NCI-H187 (cell line): Measurements from ENCODE around the gene PIGO.

ENCODE experiments used
- DNase-seq, 2 experiments: peaks; one replicate each; lab custom pipeline; 2025; lab: John Stamatoyannopoulos, UW

The PIGO gene

DNA sequence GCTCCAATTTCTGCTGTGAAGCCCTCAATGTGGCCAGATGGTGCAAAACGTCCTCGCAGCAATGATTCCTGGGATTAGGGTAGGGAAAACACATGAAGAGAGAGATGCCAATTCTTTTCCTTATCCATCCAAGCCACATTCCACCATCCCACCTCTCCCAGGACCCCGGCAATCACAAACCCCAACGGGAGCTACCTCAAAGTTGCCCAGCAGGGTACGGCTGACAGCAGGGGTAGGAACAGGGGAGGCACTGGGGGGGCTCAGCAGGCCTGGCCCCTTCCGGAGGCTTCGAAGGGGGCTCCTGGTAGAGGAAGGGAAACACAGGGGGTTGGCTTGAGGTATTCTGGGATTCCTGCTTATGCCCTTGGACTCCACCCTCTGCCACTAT is 9.9 kb upstream of the PIGO start:
- no peak for DNase-seq

DNA sequence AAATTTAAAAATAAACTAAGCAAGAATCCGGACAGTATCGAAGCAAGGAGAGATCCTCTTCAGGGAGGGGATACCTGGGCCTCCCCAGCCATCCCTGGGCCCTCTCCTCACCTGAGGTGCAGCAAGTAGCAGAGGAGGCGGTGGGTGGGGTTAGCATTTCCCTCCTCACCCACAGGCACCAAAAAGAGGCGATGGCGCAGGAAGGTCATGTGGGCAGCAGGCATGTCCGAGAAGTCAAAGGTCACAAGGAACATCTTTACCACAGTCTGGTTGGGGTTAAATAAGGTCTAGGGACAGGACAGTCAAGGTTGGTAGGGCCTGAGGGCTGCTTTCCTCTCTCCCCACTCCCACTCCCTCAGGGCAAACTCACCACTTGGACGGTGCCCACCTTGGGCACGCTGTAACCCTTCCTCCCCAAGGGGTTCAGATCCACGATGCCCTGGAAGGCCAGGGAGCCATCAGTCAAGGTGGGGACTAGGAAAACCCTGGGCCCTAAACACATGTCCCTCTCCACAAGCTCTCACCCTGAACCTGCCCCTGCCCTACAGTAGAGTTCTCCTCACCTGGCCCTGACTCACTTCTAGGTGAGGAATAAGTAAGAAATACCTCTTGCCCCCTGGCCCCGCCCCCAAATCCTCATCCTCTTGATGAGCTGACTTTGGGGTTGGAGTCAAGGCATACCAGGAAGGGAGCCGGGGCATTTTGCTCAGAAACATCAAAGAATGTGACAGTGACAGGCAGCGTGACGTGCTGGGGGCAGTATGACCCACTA is 9.4 kb upstream of the PIGO start:
- no peak for DNase-seq

DNA sequence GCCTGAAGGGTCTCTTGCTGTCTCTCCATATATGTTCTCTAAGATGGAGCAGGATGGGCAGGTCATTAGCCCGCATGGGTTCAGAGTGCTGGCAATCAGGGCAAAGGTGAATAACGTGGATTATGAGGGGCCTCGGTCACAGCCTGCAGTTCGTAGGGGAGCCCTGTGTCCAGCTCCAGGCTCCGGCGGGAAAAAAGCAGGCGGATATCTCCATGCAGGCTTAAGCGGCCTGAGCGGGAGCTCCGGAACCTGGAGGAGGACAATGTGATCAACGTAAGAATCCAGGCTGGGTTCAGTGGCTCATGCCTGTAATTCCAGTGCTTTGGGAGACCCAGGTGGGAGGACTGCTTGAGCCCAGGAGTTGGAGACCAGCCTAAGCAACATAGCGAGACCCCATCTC is 8.7 kb upstream of the PIGO start:
- DNase-seq, result no peak

DNA sequence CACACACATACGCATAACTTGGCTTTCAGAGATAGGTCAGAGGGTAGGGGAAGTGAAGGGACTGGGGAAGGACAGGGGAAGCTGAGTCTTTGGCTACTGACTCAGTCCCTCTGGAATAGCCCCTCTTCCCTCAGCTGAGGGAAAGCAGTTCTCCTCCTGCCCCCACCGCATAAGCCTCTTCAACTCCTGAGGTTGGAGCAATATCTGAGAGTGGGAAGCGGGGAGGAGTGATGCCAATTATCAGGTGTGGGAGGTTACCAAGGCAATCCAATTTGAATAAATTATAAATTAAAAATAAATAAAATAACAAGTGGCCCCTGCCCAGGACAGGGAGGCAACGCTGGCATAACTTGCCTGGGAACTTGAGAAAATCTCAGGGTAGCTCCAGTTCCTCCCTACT is 8.2 kb upstream of the PIGO start:
- no peak for DNase-seq

DNA sequence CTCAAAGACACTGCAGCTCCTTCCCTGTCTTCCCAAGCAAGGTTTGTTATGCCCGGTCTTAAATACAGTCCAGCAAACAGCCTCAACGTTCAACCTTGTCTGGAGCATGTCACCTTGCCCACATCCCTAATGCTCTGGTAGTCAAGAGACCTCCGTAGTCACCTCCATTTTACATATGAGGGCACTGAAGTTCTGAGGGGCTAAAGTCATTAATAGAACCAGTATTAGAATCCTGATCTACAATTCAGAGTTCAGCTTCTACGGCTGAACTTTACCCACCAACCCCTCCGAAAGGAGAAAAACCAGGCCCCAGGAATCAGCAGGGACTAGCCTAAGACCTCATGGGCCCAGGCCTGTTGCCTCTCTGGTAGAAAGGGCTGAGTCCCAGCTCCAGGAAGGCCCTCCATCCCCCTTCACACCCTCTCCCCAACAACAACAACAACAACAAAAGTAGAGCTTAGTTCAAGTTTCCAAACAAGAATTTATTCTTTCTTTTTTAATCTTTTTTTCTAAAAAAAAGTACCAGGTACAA is 7.3 kb upstream of the PIGO start:
- DNase-seq, result no peak

DNA sequence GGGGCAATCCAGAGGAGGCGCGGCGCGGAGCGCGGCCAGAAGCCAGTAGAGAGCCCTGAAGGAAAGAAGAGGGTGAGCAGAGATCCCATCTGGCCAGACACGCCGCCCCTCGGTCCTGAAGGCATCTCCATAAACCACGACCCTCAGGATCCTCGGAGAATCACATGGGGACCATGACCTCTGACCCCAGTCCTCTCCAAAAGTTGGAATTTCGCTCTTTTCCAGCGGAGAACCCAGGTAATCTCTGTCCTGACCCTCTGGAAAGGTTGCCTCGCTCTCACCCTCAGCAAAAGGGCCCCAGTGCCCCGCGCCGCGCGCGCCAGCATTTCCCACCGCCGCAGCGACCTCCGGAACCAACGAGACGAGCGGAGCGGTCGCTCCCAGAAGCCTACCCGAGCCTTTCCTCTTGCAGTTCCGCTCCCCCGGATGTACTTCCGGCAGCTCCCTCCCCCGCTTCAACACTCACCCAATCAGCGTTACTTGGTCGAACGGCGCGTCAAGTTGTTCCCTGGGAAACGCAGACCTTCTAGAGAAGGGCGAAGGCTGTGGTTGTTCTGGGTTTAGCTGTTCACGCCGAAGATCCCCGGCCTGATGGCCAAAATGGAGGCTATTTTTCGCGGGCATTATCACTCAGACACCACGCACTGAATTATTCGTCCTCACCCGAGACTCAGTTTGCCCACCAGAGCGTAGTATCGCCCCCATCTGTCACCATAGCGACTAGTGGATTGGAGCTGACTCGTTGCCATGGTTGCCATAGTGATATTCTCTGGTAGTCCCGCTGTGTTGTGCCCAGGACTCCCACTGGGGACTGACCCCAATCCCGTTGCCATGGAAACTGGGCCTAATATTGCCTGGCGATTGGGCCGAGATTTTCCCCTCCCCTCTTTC is 6.6 kb upstream of the PIGO start, which contains the start of gene STOML2:
TSS of gene STOML2 (minus strand) at position 363 of the 891 bp plus-strand sequence. CDS start at position 326, 37 bp downstream.
- DNase-seq, result peak; percentile 40 to 62

DNA sequence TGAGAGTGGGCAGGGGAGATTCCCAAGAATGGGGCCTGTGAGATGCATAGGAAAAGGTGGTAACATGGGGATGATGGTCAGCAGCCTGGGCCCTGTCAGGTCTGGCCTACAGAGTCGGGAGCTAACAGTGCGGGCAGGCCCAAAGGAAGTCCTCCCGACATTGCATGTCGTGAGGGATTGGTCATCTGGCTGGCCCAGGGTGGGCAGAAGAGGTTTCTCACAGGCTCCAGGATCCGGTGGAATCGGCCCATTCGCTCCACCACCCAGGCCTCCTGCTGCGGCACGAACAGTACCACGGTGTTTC is 6.0 kb upstream of the PIGO start:
- no peak for DNase-seq

DNA sequence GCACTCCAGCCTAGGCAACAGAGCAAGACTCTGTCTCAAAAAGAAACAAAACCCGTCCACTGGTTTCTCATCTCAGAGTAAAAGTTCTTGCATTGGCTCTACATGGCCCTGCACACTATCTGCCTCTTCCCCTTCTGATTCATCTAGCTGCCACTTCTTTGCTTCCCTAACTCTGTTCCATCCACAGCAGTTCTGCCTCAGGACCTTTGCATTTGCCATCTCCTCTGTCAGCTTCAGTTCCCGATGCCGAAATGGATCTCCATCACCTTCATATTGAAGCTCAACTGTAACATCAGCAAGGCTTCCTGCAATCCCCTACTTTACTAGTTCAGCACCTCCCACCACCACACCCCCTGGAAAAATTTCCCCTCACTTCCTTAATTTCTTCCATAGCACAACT is 1.2 kb upstream of the PIGO start:
- DNase-seq, result no peak

DNA sequence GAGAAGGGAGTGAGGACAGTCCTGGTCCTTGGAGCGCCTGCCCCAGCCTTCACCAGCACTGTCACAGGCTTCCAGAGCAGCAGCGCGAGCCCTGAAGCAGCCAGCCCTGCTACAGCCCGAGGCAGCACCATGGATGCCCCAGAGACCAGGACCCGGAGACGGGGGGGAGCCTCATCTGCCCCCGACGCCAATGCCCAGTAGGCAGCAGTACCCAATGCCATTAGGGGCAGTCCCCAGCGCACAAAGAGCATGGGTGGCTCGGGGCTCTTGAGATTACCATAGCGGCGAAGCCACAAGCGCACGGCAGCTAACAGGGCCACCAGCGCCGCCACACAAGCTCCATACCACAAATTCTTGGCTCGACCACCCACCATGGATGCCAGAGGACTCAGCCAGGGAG is 4.9 kb downstream of the PIGO start:
- DNase-seq, result no peak

DNA sequence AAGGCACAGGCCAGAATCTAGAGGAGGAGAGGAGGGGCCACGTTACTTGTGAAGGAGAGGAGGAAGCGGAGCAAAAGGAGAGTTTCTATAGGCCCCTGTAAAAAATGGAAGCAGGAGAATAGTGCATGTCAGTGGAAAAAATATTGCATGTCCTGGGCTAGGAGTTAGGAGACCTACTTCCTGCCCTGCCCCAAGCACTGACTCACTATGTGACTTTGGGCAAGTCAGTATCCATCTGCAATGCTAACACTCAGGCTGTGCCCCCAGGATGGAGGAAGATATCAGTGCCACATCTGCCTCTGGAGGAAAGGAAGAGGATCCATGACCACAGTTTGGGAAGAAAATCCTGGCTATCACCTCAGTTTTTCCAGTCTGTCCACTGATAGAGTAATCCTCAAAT is 7.0 kb downstream of the PIGO start:
- DNase-seq, result no peak

DNA sequence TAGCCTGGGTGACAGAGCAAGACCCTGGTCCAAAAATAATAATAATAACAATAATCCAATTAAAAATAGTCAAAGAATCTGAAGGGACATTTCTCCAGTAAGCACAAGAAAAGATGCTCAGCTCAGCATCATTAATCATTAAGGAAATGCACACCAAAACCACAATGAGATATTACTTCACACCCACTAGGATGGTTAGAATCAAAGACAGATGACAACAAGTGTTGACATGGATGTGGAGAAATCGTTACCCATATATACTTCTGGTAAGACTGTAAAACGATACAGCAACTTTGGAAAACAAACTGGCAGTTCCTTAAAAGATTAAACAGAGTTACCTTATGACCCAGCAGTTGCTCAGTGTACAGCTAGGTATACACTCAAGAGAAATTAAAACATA is 11.3 kb downstream of the PIGO start:
- DNase-seq, result no peak

DNA sequence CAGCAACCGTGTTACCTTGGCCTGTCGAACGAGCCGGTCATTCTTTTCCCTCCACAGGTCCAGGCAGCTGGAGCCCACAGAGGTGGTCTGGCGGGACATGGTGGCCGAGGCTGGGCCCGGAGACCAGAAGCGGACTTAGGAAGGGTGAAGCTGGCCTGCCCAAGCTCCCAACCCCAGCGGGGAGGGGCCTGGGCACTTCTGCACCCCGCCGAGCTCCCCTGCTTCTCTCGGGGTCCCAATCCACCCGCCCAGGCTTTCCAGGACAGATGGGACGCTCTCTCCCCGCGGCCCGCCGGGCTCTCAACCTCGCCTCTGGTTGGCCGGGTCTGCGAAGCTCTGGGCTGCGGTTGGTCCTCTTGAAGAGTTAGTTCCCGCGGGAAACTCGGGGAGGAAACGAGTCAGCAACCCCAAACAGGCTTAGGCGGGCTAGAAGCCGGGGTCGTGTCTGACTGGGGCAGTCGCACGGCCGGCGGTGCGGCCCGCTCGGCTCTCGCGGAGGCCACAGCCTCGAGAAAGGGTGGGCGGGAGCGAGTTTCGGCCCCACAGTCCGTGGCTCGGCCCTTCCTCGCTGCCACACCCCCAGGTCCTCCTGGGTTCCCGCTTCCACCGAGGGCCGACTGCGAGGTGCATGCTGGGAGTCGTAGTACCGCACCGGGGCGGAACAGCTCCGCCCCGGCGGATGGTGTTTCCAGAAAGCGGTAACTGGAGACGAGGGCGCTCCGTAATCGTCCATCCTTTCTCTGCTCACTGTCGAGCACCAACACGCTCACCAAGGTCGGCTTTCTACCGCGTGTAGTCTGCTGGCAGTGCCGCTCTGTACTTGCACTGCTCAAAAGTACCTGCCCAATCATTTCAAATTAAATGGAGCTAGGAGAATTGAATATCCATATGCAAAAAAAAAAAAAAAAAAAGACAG is 16.7 kb downstream of the PIGO start, which contains the start of gene FANCG:
TSS of gene FANCG (minus strand) at position 517 of the 916 bp plus-strand sequence. CDS start at position 99, 418 bp downstream.
- peak; percentile 68 to 72 for DNase-seq

DNA sequence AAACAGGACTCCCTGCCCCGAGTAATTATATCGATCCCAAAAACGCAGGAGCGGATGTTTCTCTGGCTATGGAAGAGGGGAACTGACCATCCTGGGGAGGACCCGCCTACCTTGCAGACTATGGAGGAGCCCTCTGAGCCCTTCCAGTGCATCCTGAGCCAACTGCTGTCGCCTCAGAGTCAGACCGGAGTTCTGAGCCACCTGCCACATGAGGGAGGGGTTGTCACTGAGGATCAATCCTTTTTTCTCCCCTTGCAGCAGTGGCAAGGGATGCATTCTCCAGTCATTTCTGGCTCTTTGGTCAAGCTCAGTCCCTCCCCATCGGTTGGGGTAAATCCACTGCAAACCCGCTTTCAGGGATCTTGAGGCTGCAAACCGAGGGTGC is 17.4 kb downstream of the PIGO start:
- DNase-seq, result no peak

DNA sequence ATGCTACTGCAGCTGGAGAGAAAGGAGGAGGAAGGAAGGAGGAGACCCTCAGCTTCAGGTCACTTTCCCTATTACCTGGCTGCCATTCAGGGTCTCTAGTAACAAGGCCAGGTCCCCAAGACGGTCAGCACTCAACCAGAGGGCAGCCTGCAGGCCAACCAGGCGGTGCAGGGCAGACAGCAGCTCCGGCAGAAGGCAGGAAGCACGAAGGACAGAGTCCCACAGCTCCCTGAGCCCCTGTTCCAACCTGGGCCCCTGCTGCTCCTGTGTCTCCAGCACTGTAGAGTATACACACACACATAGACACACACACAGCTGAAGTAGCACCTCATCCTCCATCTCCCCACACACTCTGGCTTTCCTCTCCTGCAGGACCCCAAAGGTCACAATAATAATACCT is 18.3 kb downstream of the PIGO start:
- DNase-seq, result no peak

DNA sequence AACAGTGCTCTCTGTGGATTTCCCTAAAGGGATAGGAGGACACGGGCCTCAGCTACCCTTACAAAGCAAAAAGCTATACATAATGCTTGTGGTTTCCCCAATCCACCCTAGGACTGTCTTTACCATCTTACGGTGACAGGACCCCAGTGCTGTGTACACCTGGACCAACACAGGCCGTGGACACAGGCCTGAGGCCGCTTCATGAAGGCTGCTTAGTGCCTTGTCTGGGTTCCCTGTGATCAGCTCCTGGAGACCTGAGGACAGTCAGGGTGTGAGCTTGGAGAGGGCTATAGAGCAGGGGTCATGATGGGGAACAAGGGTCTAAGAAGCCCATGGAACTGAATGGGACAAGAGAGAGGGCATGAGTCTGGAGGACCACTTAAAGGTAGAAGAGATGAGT is 19.5 kb downstream of the PIGO start:
- no peak for DNase-seq

DNA sequence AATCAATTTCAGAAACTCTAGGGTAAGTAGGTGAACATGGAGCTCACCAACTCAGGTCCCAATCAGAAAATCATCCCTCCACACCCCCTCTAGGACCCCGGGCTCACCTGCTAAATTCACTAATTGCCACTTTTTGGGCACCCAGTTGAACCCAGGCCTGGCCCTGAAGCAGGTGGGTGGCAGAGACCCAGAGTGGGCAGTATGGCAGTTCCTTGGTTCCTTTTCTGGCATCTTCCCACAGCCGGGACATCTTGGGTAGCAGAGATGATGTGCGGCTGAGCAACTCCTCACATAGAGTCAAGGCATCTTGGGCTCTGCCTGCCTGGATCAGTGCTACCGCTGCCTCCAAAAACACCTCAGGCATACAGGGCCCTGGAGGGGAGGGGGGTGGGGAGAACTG is 21.0 kb downstream of the PIGO start:
- no peak for DNase-seq

DNA sequence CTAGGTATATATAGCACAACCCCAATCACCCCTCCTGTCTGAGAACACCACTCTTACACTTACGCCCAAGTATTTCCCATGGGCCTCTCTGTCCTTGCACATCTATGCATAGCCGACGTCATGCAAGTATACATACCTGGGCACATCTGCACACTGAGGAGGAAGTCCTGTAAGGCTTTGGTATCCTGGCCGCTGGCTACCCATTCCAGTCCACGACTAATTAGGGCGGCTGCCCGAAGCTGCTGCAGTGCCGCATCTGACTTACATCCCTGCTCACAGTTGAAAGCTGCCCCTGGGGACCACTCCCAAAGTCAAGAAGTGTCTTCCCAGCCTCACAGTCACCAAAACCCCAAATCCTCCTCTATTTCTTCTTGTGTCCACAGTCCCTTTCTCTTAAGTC is 21.6 kb downstream of the PIGO start:
- no peak for DNase-seq

DNA sequence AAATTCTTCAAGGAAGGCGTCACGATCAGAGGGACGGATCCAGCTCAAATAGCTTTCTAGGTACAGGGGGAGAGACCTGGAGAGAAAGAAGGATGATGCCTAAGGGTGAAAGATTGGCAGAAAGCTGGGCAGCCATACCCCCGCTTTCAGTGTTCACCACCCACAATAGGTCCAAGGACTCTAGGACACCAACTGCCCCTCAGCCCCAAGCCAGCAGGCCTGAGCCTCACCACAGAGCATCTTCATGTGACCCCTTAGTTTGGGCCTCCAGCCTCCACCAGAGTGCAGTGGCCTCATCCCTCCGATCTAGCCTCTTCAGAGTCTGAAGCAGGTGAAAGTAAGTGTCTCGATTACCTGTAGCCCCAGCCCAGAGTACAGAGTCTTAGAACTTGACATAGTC is 22.2 kb downstream of the PIGO start:
- DNase-seq, result no peak

DNA sequence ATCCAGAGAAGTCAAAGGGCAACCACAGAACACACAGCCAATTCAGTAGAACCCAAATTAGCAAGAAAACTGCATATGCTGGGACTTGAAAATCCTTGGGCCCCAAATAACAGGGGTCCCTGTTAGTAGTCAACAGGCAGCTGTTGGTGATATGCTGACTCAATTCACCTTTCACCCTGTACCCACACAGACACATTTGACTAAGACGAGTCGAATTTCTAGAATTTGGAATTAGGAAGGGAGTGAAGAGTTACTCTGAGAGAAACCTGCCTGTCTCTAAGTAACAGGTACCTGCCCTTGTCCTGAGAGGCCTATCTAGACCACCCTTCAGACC is 23.1 kb downstream of the PIGO start:
- DNase-seq, result no peak

DNA sequence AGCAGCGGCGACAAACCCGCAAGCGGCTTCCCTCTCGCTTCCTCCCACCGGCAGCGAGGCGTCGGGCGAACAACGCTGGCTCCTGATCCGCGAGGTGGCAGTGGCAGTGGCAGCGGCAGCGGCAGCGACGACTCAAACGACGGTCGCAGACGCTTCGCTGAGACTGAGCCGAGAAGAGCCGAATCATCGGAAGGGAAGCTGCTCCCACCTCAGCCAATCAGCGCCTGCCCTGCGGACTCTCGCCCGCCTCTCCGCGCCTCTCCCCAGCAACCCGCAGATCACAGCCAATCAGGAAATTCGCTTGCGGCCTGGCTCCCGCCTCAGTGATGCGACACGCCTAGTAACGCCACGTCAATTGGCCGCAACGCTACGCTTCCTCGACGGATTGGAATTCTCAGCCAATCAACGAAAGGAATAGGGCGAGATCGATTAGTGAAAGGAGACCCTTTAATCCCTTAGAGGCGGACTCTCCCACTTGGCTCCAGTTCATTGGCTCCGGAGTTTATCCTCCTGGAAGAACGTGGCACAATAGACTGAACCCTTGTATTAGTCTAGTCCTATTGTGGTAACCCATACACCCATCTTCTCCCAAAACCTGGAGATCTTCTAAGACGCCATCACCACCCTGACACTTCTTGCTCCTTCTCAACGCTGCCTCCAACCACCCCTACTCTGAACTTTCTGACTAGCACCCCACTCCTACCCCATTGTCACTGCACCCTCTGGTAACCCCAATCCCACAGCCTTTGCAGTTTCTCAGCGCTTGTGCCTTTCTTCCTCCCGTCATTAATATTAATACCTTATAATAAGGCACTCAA is 23.7 kb downstream of the PIGO start, which contains the start of gene VCP:
TSS of gene VCP (minus strand) at position 165 of the 818 bp plus-strand sequence. CDS start 272 bp downstream, outside the sequence.
- DNase-seq, result peak; percentile 76 to 82

DNA sequence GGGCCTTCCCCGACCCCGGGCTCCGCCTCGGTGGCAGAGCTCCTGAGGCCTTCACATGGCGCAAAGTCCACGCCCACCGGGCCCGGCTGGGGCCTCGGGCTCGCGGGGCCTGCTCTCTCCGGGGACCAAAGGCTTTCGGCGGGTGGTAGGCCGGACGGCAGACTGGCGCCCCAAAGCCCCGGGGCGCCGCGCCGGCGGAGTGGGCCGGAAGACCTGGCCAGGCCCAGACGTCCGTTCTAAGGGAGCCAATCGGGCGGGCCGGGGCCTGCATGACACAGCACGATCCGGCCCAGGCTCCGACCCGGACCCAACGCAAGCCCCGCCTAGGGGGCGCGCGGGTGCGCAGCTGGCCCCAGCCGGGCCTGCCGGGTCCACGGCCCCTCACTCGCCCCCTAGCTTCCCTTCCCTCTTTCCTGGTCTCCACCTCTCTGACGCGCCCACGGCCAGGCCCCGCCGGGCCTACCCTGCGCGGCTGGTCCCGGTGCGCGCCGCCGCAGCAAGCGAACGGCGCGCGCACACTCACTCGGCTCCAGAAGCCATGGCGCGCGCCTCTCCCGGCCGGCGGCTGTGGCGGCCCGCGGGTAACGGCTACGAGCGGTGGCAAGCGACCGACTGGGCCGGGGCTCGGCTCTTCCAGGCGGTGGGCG is 24.5 kb downstream of the PIGO start:
- peak; percentile 7 to 13 for DNase-seq
